NCI-H1105 treated with DMSO at 0.1 percent for 48 hours (cell line): ENCODE measurements around the gene SSMEM1.
A peak's percentile ranks its signal among the peaks of the same experiment; 100 is the strongest.
"Not testable (repeated sequence)": the region's sequence is repeated elsewhere in the genome, so short reads cannot be mapped to it uniquely, and the experiment has no call there.

Experiments
- DNase-seq: peaks from one replicate; lab custom pipeline; 2025; lab: John Stamatoyannopoulos, UW

The SSMEM1 gene

DNA sequence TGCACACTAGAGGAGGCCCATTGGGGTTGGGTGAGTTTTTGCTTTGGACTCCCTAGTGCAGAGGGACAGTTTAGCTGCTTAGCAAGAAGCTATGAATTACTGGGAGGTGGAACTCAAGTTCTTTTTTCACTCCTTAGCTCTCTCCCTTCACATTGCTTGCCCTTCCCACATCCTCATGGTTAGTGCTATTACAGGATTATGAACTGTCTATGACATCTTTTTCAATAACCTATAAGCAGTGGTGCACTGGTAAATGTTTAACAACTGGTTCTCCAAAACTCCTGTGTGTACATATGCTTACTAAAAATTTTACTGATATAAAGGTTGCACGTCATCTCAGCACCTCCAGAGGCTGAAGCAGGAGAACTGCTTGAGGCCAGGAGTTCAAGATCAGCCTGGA lies 6.2 kb downstream of the SSMEM1 start:
- DNase-seq = no peak

DNA sequence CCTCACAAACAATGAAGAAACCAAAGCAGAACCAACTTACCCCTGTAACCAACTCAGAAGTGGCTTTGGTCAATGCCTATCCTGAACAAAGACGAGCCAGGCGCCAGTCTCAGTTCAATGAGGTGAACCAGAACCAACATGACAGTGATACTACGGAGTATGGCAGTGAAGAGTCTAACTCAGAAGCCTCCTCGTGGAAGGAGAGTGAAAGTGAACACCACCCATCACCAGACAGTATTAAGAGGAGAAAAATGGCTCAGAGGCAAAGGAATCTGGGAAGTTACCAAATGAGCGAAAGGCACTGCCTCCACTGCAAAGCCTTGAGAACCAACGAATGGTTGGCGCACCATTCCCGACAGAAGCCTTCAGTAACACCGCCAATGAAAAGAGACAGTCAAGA lies 8.4 kb downstream of the SSMEM1 start:
- DNase-seq = no peak

- DNase-seq = no peak
Measured at GRCh38 chr7:130216750-130217149, 9.1 kb downstream of the SSMEM1 start.

GRCh38 chr7:130218806-130219620 lies 11.4 kb downstream of the SSMEM1 start:
- DNase-seq = no peak

GRCh38 chr7:130219871-130220270 lies 12.2 kb downstream of the SSMEM1 start:
- DNase-seq = no peak

GRCh38 chr7:130221746-130222145 lies 14.1 kb downstream of the SSMEM1 start:
- DNase-seq = no peak

DNA sequence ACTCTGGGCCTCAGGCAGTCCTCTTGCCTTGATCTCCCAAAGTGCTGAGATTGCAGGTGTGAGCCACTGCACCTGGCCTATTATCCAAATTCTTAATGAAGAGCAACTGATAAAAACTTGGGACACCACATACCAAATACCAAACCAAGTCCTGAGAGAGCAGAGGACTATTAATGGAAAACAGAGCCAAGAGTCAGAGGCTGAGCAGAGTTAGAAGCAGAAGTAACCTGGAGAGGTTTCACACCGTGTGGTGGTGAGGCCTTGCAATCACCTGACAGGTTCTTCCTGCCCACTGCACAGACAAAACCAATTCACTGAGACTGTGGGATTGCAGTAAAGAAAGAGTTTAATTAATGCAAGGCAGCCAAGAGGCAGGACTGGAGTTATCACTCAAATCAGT lies 16.0 kb downstream of the SSMEM1 start:
- DNase-seq = no peak

- no peak for DNase-seq
Measured at GRCh38 chr7:130224210-130224609, 16.6 kb downstream of the SSMEM1 start.

- DNase-seq = not testable (repeated sequence)
Measured at GRCh38 chr7:130224923-130225322, 17.3 kb downstream of the SSMEM1 start.

GRCh38 chr7:130226333-130226732 lies 18.7 kb downstream of the SSMEM1 start:
- no peak for DNase-seq

DNA sequence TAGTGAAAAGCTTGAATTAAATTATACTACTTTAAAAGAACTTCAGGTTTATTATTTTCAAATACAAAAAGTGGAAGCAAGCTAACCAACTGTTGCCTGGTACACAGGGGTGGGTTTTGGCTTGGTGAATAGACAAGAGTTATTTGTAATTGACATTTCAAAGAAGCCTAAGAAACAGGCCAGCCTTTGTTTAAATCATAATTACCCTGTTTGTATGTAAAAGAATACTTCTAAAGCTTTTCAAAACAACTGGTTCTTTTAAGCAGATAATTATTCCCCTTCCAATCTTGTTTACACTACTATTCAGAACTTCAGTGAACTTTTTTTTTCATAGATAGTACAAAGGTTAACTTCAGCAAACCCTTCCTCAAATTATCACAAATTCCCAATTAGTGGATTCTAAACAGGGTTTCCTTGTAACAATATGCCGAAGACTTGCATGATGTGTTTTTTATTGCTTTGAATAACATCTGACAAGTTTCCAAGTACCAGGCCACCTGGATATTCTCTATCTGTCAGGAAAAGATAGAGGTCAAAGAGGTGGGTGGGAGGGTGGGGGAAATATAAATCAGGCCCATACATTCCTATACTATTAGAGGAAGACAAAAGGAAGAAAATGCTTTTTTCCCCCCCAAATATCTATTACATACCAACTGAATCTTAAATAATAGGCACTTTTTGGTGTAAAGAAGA lies 20.4 kb downstream of the SSMEM1 start:
- peak; percentile 71 for DNase-seq

- DNase-seq = no peak
Measured at GRCh38 chr7:130228840-130229502, 21.3 kb downstream of the SSMEM1 start.

- DNase-seq = not testable (repeated sequence)
Measured at GRCh38 chr7:130229981-130230380, 22.3 kb downstream of the SSMEM1 start.

DNA sequence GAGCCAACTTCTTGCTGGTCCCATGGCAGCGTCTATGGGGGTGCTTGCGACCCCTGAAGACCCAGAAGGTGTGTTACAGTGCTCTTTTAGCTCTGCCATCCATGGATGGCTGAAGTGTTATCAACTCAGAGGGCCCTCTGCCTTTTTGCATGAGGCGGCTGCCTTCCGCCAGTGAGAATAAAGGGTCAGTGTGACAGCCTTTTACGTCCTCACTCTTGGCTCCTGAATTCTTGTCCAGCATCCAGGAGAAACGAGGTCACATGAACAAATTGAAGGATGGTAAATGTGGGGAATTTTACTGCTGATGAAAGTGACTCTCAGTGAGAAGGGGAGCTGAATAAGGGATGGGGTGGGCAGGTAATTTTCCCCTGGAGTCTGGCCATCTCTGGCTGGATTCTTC lies 24.1 kb downstream of the SSMEM1 start:
- no peak for DNase-seq

DNA sequence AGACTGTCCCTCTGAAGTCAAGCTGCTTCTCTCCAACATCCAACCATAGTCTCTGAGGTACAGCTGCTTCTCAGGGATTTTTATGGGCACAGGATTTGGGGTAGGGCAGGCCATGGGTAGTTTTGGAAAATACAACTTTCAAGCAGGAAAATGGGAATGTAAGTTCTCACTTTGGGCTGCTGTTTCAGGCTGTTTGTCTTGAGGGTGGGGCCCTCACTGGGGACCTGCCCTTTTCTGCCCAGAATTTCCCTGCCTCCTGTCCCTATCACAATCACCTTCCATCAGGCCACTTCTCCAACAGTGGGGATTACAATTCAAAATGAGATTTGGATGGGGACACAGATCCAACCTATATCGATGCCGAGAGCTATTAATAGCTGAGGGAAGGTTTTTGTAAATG lies 24.5 kb downstream of the SSMEM1 start:
- no peak for DNase-seq

GRCh38 chr7:130234078-130234477 lies 26.4 kb downstream of the SSMEM1 start:
- no peak for DNase-seq

GRCh38 chr7:130236361-130236760 lies 28.7 kb downstream of the SSMEM1 start:
- DNase-seq = not testable (repeated sequence)

GRCh38 chr7:130240240-130240639 lies 32.6 kb downstream of the SSMEM1 start:
- DNase-seq = no peak

DNA sequence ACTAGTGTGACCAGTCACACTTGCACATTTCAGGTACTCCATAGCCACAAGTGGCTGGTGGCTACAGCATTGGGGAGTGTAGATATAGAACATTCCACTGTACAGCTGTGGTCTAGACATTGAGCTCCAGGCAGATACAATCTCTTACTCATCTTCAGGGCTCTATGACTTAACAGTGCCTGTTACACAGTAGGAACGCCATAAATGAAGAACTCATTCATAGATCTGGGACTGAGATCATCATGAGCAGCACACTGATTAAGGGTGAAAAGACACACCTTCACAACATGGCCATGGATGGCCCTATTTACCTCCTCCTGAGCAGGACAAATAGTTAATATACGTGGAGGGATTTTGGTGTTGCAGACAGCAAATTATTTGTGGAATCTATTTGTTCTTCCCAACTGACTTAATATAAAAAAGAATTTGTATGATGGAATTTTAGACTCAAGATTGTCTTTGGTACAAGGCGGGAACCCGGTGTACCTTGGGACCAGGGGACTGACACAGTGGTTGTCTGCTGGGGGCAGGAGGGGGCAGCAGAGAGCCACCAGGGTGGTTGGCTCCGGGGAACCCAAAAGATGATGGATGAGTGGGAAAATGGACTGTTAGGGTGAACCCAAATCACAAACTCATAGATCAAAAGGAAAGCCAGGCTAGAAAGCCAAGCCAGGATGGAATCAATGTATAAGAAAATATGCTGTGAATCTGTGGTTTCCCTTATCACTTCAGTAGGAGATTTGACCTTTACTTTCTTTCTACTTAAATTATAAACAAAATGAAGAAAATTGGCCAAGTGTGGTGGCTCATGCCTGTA lies 34.7 kb downstream of the SSMEM1 start:
- peak; percentile 63 for DNase-seq

DNA sequence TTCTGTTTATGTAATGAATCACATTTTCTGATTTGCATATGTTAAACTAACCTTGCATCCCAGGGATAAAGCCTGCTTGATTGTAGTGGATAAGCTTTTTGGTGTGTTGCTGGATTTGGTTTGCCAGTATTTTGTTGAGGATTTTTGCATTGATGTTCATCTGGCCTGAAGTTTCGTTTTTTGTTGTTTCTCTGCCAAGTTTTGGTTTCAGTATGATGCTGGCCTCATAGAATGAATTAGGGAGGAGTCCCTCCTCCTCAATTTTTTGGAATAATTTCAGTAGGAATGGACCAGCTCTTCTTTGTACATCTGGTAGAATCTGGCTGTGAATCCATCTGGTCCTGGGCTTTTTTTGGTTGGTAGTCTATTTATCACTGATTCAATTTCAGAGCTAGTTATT lies 35.8 kb downstream of the SSMEM1 start:
- DNase-seq = not testable (repeated sequence)

DNA sequence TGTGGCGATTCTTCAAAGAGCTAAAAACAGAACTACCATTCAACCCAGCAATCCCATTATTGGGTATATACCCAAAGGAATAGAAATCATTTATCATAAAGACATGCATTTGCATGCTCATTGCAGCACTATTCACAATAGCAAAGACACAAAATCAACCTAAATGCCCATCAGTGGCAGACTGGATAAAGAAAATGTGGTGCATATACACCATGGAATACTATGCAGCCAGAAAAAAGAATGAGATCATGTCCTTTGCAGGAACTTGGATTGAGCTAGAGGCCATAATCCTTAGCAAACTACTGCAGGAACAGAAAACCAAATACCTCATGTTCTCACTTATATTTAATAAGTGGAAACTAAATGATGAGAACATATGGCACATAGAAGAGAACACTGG lies 38.8 kb downstream of the SSMEM1 start:
- not testable (repeated sequence) for DNase-seq

GRCh38 chr7:130248842-130249241 lies 41.2 kb downstream of the SSMEM1 start:
- DNase-seq = not testable (repeated sequence)
